IPS-NIHi7 (cell line): Measurements from ENCODE around the gene WDR46.

Experiments
- DNase-seq: peaks from one replicate; pipeline ENCODE4 v3.0.0; 2012; ENCODE audit warnings: mixed read lengths; ENCODE audit errors: extremely low spot score

The WDR46 gene

DNA sequence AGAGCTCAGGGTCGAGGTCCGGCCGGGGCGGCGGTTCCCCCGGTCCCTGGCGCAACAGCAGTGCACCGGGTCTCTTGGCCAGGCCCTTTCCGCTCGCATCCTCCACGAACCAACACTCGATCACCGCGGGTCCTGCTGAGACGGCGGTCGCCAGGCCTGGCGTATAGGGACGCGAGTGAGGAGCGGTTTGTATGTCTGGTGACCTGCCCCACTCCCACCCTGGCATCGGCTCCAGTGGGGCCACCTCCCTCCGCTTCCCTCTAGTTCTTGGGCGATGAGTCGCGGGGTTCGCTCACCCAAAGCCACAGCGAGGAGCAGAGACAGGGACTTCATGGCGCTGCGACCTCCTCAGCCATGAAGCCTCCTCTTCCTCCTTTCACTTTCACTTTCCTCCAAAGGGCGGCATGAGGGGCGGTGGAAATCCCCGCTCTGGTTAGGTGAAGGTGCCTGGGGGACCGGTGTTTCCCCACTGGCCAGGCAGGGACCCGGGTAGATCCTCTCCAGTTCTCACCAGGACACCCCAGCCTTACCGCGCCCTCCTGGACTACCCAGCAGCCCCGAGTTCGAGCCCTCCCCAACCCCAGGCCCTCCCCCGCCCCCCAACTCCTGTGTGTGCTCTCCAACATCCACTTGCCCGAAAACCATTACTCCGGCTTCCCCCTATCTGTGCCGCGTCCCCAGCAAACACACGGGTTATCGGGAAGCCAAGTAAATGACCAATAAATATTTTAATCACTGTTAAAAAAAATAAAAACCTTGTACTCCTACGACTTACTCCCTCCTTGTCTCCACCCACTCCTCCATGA is 24.9 kb upstream of the WDR46 start, which contains the start of gene TAPBP:
Gene TAPBP, minus strand, starts transcription at position 370 of the 806 bp plus-strand sequence. Its CDS starts 37 bp downstream, at position 333.
- peak; percentile 25 for DNase-seq

DNA sequence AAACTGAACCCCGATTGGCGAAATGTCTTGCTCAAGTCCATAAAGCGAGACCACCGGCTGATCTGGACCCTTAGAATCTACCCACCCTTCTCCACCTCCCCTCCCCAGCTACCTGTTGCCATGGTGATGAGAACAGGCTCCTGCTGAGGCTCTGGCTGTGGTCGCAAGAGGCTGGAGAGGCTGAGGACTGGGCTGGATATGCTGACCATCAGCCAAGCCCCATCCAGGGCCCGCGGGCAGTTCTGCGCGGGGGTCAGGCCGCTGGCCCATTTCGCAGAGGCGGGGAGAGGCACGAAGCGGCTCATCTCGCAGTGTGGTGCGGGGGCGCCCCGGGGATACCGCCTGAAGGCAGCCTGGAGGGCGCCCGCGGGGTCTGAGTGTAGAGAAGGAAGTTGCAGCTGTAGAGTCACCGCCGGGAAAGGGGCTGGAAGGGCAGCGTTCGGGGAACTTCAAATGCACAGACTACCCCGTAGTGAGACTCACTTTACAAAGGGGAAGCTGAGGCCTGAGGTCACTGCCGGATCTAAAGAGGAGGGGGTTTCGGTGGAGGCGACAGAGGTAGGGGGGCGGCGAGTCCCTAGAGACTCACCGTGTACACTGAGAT is 24.2 kb upstream of the WDR46 start:
- DNase-seq, result peak; percentile 48

DNA sequence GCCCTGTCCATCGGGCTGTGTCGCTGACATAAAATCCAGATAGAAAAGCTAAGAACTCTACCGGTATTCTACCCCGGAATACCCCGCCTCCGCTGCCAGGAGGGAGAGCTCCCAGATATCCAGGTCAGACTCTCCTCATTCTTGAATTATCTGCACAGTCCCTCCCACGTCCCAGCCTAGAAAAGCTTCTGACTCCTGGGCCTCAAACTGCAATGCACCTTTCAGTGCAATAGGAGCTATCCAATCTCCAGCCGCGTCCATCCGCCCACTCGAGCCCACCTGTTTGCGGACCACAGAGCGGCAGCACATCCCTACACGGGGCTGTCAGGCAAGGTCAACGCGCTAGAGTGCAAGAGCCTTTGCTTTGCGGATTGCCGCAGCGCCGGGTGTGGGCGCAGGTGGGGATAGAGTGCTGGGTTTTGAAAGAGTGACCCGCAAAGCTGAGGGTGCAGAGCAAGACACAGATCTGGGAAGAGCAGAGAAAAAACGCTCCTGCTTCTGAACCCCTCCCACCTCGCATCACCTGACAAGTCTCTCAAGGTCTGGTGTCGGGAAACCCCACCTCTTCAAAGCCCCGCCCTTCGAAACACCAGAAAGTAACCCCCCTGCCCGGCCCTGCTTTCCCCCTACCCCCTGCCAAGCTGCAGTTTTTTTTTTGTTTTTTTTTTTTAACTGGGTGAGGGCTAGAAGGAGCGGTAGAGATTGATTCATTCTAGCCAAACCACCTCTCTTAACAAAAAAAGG is 23.5 kb upstream of the WDR46 start:
- DNase-seq, result peak; percentile 86

DNA sequence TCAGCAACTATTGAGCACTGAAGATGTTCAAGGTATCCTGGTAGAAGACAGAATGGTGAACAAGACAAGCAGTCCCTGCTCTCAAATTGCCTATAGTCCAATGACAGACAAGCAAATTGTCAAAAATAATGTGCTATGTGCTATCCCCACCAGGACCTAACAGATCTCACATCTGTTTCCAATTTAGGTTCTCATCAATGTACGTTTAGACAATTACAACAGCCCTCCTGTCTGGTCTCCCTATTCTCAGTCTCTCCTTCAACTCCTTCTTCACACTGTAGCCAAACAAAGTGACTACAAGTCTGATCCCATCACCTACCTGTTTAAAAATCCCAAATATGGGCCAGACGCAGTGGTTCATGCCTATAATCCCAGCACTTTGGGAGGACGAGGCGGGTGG is 17.3 kb upstream of the WDR46 start:
- DNase-seq, result no peak

DNA sequence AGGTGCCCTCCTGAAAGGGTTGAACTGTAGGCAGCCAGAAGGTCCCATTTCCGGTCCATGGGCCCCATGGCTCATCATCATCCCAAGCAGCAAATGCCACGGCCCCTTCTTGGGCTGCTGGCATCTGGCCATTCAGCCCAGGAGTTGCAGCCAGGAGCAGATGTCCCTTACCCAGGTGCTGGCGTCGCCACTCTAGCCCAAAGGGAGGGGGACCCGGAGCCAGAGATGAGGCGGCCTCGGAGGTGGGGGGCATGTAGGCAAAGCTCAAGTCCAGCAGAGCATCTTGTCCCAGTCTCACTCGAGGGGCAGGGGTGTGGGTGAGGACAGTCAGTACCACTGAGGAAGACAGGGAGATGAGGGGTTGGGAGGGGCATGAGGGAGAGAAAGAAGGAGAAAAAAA is 16.0 kb upstream of the WDR46 start:
- no peak for DNase-seq

DNA sequence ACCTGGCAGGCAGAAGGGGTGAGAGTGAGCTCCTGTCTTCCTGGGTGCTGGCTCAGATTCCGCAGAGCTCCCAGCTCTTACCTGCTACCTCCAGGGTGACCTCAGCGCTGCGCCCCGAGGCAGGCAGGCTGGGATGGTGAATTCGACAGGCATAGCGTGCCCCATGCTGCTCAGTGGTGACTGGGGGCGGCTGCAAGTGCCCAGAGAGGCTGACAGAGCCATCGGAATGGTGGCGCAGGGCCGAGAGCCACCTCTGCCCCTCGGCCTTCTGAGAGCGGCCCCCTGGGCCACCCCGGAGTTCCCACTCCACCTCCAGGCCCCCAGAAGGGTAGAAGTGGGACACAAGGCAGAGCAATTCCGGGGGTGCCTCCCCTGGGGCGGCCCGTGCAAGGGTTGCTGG is 15.2 kb upstream of the WDR46 start:
- no peak for DNase-seq

DNA sequence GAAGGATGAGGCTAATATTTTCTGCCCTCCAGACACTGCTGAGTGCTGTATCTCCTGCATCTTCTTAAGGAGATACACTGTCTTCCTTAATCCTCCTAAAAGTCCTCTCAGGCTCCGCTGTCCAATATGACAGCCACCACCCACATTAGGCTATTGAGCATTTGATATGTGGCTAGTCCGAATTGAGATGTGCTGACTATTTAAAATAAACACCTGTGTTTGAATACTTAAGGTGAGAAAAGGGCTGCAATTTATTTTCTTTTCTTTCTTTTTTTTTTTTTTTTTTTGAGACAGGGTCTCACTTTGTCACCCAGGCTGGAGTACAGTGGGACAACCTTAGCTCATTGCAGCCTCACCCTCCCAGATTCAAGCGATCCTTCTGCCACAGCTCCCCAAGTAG is 12.8 kb upstream of the WDR46 start:
- DNase-seq, result no peak

DNA sequence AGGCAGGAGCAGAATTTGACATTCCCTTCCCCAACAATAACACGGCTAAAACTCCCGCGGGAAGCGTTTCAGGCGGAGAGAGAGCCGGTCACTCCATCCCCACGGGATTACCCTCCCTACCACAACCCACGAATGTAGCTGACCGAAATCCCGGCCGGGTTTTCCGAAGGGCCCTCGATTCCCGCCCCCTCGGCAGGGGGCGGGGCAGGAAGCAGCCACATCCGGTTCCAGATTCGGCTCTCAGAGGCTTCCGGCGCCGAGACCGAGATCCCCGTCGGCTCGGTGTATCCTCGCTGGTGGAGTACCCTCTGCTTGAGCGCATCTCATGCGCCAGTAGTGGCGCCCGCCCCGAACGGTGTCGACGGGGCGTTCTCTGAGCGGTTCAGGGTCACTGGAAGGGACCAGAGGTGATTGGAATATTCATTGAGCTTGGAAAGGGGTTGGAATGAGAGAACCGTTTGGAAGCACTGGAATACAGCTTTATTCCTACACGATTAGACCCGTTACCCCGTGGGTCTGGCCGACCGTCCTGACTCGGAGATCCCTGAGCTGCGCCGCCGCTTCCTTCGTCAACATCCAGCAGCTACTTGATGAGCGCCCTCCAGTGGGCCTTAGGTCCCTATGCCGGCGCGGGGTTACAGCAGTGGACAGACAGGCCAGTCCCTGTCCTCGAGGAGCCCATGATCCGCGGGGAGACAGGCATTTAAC is 10.4 kb upstream of the WDR46 start:
- peak; percentile 78 for DNase-seq

DNA sequence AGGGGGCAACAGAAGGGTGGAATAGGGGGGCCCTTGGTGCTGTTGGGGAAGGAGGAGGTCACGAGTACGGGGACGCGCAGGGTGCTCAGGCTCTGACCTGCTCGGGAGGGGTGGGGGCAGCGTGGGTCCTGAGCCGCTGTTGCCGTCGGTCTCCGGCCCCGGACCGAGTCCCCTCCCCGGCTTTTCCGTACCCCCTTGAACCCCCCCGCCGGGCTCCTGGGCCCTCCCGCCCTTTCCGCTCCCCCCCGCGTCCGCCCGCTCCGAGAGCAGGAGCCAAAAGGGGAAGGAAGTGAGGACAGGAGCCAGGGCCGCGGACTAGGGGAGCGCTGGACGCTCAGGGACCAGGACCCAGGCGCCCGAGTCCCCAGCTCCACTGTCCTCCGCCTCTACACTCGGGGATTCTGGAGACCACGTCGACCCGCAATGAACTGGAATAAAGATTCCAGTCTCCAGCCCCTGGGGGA is 9.8 kb upstream of the WDR46 start, which contains the start of gene RGL2:
Gene RGL2, minus strand, starts transcription at position 170 of the 464 bp plus-strand sequence. CDS start 332 bp downstream, outside the sequence.
- DNase-seq, result peak; percentile 31

DNA sequence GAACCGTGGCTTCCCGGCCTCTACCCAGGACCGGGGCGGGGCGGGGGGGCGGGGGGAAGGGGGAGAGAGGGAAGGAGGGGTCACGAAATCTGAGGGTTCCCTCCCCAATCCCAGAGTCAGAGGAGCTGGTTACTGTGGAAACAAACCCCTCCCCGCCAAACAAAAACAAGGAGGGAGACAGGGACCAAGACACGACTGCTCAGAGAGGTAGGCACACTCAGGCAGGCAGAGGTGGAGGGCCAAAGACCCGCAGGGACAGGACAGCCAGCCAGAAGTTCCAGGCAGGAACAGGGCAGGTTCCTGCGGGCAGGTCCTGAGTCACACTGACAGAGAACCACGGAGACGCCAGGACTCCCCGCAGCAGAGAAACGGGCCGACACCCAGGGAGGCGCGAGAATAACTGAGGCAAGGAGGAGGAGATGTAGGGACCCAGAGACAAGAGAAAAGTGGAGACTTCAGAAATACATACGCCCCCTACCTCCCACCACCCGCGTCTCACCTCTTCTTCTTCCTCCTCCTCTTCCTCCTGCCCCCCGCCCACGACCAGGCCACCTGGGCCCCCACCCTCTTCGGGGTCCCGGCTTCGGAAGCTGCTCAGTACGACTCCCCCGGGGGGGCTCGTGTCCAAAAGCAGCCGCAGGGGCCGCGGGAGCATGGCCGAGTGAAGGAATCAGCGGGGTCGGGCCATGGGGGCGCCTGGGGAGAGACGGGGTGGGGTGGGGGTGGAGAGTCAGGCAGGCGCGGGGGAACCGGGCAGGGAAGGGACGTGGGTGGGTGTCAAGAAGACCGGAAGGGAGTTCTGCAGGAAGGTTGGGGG is 9.1 kb upstream of the WDR46 start:
- peak; percentile 82 for DNase-seq

DNA sequence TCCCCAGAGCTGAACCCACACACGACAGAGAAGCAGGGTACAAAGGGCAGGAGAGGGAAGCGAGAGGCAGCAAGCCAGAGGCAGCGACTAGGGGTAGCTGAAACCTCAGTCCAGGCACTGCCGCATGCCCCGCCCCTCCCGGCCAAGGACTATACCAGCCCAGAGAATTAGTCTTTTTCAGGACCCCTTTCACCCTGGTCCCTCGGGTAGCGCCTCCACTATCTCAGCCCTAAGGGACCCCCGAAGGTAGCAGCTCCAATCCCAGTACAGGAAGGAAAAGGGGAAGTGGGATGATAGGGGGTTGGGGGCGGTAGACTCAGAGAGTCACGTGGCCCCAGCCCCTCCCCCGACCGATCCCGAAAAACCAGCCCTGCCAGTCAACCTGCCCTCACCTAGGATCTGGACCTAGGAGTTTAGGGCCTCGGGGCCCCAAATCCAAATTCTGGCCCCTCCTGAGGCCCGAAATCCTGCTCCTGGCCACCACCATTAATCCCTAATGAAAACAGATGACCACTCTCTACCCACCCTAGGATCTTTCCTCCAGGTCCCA is 8.4 kb upstream of the WDR46 start:
- peak; percentile 82 for DNase-seq

DNA sequence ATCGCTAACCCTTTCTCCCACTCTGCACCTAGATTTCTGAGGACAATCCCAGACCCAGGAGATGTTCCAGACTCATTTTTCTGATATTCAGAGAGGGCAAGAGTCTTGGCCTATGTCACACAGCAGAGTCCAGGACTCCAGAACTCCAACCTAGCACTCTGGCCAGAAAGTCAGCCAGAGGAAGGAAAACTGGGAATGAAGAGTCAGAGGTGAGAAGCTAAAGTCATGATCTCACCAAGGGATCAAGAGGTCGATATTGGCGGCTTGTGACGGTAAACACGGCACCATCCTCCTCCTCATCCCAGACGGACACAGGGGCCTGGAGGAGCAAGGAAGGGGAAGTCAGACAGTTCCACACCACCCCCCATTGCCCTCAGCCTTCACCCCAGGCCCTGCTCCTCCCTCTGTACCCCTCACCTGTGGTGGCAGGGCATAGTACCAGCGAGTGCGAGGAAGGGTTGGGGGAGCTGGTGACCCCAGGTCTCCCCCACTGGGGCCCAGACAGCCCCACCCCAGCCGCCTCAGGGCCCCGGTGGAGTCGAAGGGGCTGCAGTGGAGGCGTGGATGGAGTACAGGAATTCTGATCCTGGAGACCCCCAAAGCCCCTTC is 7.9 kb upstream of the WDR46 start:
- no peak for DNase-seq

DNA sequence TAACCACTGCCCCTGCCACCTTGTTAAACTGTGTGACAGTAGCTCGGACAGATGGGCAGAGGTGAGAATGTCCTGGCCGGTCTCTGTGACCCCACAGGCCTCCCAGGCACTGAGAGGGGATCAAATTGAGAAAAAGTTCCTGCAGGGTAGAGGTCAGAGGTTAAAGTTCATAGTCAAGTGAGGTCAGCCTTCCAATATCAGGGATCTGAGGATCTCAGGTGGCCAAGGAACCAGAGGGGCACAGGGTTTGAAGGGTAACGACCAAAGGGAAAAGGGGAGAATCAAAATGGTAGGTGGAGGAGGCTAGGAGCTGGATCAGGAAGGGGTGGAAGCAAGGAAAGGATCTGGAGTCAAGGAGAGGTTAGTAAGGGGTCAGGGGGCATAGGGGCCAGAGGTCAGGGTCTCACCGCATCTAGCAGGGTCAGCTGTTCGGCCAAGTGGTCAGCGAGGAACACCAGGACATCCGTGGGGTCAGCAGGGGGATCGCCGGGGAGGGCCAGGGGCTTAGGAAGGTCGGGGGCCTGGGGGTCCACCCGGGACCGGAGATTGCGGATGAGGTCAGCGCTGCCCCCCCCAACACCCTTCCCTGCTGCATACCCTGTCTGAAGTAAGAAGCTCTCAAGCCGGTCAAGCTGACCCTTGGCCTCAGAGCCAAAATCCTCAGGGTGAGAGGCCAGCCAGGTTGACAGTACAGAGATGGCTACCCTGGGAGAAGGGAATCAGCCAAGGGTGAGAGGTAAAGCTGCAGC is 6.8 kb upstream of the WDR46 start:
- no peak for DNase-seq

DNA sequence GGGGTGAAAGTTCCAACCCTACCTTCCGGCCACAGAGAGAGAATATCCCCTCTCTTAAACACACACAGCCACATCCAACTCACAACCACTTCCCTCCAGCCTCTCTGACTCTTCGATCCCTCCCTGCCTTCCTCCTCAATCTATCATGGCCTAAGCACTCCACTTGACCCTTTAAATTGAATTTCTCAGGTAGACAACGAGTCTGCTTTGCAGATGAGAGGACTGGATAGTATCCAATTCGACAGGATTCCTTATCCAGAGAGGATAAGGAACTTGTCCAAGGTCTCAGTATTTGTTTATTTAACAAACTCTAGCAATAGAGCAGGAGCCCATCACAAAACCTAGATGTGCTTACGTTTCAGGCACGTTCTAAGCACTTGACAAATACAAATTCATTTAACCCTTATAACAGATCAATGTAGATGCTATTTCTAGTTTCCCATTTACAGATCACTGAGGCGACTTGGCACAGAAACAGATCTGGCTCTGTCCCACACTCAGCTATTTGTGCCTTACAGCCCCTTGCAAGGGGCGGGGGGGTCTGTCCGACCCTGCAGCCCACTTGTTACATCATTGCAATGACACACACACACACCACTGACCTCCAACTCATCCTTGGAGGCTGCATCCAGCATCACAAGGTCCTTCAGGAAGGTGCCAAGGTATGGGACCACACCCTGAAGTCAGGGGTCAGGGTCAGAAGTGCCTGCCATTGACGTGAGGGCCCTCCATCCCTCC is 5.2 kb upstream of the WDR46 start:
- no peak for DNase-seq

DNA sequence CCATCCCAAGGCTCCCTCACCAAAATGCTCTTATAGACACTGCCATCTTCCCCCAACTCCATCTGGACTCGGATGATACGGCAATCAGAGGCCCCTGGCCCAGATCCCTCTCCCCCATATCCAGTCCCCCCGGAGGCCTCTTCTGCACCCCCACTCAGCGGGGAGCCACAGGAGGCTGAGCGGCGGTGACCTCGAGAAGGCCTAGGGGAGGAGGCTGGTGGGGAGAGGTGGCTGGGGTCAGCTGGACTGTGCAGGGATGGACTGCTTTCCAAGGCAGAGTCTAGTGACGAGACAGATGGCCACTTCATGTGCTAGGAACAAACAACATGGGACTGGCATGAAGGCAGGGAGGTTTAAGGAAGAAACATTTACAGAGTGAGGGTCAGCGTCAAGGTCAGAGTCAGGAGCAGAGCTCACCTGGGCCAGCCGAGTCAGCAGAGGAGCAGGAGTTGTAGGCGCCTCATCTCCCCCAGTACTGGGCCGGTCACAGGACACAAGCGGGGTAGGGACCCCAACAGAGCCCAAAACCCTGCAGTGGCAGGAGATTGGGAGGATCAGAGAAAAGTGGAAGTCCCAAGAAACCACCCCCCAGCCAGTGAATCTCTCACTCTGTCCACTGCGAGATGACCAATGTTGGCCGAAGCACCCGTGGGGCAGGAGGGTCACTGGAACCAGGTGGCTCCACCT is 4.1 kb upstream of the WDR46 start:
- DNase-seq, result no peak

DNA sequence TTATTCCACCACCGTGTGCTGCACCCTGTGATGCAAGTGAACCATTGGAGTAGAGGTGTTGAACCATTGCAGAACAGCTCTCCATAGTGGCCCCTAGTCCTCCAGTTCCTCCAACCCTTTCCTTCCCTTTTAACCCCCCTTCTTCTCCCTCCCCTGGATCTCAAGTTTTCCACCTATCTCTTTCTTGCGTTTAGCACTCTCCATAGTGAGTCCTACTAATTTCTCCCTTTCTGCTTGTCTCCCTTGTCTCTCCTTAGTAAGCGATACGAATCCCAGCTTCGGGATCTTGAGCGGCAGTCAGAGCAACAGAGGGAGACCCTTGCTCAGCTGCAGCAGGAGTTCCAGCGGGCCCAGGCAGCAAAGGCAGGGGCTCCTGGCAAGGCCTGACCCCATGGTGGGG is 1.4 kb upstream of the WDR46 start:
- DNase-seq, result no peak

DNA sequence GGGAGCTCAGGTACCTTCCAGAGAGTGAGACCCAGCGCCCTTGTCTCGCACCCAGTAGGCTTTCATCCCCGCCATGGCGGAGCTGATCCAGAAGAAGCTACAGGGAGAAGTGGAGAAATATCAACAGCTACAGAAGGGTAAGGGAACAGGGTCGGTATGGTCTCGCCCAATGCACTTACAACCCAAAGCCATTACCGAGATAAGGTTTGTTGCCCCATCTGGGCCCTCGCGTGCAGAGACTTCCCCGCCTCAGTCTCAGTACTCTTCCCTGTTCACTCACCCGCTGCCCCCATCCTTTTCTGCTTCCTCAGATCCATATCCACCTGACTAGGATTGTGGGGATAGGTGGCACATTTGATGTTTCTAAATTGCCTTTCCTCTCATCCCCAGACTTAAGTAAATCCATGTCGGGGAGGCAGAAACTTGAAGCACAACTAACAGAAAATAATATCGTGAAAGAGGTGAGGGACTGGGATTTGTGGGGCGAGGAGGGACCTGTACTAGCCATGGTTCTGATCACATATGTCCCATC is 811 bp upstream of the WDR46 start:
- no peak for DNase-seq
